Measurements from ENCODE around the gene NR6A1.

Gene NR6A1

DNA sequence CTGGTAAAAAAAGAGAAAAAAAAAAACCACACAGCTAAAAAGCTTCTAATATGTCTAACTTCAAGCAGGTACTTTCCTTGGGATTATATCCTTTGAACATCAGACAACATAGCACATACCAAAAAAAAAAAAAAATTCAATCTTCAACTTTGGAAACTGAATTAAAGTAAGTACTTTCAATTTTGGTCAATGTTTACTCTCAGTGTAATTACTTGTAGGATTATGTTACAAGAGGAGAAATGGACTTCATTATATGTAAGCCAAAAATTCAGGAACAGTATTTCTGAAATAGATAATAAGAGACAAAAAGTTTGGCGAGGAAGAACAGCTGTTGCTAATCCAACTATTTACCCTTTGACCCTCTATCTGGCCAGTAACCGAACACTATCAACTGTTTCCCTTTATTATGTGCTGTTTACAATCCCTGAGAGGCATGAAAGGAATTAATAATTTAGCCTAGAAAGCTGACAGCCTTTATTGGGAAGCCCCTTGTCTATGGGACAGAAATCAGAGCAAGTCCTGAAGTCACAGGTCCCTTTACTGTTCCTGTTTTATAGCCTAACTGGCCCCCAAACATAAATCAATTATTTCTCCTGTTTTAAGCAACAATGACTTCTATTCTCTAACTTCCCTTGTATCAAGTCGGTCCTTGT lies 46.6 kb downstream of the NR6A1 start:
- DNase-seq (ENCODE audit: low read depth) = no peak

- no peak for DNase-seq (ENCODE audit: low read depth)
These were observed 47.8 kb downstream of the NR6A1 start for GRCh38 chr9:124723352-124723751.

DNA sequence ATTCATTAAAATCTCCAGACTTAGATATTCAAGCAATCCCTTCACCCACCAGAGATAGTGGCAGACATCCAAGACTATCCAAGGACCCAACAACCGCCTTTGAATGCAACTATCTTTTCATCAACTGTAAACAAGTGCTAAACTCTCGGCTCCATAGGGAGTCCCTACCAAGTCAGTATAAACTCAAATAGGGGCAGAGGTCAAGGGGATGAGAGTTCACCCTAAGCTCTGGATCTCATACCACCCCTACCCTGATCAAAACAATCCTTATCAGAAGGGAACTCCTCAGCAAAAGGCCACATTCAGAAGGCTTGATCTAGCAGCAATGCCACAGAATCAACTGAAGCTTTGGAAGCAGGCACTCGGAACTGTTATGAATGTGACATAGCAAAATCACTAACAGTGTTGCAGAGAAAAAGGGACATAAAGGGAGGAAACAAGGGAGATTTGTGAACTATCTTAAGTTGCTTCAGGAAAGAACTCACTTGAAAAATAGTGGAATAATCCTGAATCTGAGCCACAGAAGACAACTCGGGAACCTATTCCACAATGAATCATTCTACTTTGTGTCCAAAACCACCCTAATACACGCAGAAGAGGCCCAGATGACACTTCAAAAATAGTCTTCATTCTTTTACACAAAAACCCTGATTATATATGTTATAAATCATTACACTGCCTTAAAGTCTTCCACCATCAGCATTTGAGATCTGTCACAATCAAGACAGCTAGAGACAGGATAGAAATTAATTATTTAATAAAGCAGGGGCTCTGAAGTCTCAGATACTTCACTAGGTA lies 49.8 kb downstream of the NR6A1 start:
- DNase-seq (ENCODE audit: low read depth) = no peak

- no peak for DNase-seq (ENCODE audit: low read depth)
These were observed 50.5 kb downstream of the NR6A1 start for GRCh38 chr9:124720429-124721108.

GRCh38 chr9:124718928-124719327 lies 52.2 kb downstream of the NR6A1 start:
- no peak for DNase-seq (ENCODE audit: low read depth)

DNA sequence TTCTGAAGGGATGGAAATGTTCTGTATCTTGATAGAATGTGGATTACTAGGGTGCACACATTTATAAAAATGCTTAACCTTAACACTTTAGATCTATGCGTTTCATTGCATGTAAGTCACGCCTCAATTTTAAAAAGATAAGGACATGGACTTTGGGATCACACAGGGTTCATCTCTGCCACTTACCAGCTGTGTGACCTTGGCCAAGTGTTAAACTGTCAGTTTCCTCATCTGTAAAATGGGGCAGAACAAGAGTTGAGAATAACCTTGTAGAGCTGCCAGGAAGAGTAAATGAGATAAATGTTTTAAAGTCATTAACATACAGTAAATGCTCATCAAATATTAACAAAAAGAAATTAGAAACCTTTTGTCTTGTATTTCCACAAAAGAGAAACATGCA lies 53.5 kb downstream of the NR6A1 start:
- DNase-seq (ENCODE audit: low read depth) = no peak

GRCh38 chr9:124716808-124717207 lies 54.3 kb downstream of the NR6A1 start:
- DNase-seq (ENCODE audit: low read depth) = no peak

GRCh38 chr9:124710766-124711165 lies 60.3 kb downstream of the NR6A1 start:
- DNase-seq (ENCODE audit: low read depth) = no peak

- no peak for DNase-seq (ENCODE audit: low read depth)
These were observed 61.8 kb downstream of the NR6A1 start for GRCh38 chr9:124709292-124709690.

GRCh38 chr9:124708633-124709291 lies 62.3 kb downstream of the NR6A1 start:
- no peak for DNase-seq (ENCODE audit: low read depth)

DNA sequence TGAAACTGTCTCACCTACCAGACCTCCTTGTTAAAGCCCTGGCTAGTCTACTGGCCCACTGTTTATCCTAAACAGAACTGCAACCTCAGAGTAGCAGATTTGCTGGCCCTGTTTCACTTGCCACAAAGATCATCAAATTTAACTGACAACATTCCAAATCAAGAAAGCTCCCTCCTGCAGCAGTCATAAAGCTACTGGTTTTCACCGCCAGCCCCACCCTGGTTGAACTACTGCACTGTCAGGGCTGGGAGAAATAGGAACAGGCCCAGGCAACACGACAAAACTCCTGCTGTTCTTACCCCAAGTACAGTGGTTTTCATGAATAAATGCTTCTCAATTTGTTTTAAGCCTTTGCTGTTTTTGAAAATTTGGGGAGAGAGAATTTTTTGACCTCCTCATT lies 63.0 kb downstream of the NR6A1 start:
- DNase-seq (ENCODE audit: low read depth) = no peak

GRCh38 chr9:124707666-124708065 lies 63.4 kb downstream of the NR6A1 start:
- DNase-seq (ENCODE audit: low read depth) = no peak

GRCh38 chr9:124706685-124707084 lies 64.4 kb downstream of the NR6A1 start:
- no peak for DNase-seq (ENCODE audit: low read depth)

DNA sequence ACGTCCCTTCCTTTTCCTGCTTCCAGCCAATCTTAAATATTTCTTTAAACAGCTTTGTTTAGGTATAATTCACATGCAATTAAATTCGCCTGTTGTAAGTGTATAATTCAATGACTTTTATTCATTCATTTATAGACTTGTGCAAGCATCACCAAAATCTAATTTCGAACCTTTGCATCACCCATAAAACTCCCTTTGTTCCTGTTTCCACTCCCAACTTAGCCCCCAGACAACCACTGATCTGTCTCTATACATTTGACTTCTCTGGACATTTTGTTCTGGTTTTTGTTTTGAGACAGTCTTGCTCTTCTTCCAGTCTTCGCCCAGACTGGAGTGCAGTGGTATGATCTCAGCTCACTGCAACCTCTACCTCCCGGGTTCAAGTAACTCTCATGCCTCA lies 71.5 kb downstream of the NR6A1 start:
- no peak for DNase-seq (ENCODE audit: low read depth)

- DNase-seq (ENCODE audit: low read depth) = no peak
These were observed 72.8 kb downstream of the NR6A1 start for GRCh38 chr9:124698265-124698664.

- no peak for DNase-seq (ENCODE audit: low read depth)
These were observed 73.5 kb downstream of the NR6A1 start for GRCh38 chr9:124697326-124698200.

GRCh38 chr9:124696101-124696500 lies 75.0 kb downstream of the NR6A1 start:
- no peak for DNase-seq (ENCODE audit: low read depth)

GRCh38 chr9:124695280-124695890 lies 75.7 kb downstream of the NR6A1 start:
- no peak for DNase-seq (ENCODE audit: low read depth)

DNA sequence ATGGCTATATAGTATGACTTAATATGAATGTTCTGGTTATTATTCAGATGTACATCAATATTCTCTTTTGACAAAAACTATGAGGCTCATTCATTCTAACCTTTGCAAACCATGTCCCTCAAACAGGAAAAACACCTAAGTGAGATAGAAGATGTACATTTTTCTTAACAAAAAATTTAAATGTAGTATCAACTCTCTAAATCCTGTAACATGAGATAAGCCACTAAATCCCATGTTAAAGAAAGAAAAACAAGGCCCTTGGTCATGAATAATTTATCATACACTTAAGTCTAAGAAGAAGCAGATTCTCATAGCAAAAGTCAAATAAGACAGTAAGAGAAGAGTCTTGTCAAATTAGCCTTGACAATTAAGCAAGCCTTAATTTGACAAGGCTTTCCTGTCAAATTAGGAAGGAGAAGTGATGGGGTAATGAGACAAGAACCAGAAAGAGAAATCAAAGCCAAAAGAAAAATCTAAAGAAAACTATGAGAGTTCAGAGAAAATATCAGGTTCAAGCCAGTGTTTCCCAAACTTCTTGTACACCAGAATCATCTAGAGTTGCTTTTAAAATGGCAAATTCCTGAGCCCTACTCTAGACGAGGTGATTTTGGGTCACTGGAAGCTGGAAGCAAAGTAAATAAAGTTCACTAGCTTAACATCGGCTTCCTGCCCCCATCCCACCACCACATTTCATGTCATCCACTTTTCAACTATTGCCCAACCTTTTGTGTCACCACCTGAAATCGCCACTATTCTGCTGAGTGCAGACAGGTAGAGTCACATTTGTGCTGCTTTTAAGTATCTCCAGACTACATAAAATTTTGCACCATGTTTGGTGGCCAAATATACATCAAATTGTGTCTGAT lies 76.5 kb downstream of the NR6A1 start:
- no peak for DNase-seq (ENCODE audit: low read depth)

DNA sequence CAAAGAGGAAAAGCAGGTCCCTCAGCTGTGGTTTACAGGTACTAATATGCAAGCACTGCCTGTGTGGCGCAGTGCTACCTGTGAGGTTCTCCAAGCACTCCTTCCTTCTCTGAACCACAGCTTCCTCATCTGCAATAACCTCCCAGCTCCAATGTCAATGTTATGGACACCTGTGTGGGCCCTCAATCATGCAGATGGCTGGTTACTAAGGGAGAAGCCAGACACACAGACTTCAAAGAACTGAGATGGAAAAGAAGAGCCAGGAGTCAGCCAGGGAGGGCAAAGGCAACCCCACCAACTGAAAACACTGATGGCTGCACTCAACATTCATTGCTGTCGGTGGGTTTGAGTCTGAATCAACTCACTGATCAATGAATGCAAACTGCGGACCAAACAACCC lies 77.7 kb downstream of the NR6A1 start:
- DNase-seq (ENCODE audit: low read depth) = no peak
